T-cell (primary cell): Measurements from ENCODE around the gene GALR2. TPM values are rescaled to one million over a fixed set of nuclear protein-coding genes. Genes with fewer than 3 reads are reported as not detected.

Source experiments
- ATAC-seq, 4 experiments: fragments of 200-7000 bp in 3 of 4; fragments of 150-1000 bp in 1 of 4; cut with Tn5 transposase; replicated peaks in 1 of 4; 1 replicate in 3 of 4; 2 replicates in 1 of 4; pipeline ENCODE4 v1.10.0; 2021; ENCODE audit warnings: moderate library complexity in 3 of 4, mild to moderate bottlenecking in 2 of 4, moderate number of reproducible peaks in 1 of 4
- CTCF ChIA-PET, 2 donors: fragments of 300-600 bp; sonication (Branson Sonifier 250); formaldehyde crosslinking; loops; one replicate each; lab custom pipeline; 2022; ENCODE audit warnings: antibody characterized with exemption in 2 of 2; lab: Charles Lee
- POLR2A ChIA-PET, 2 donors: fragments of 300-600 bp; sonication (Branson Sonifier 250); formaldehyde crosslinking; loops; one replicate each; lab custom pipeline; 2022; ENCODE audit warnings: antibody characterized with exemption in 2 of 2; lab: Charles Lee
- DNase-seq, 35 experiments: peaks; one replicate each; pipeline versions ENCODE4 v3.0.0 to v3.0.0-alpha.2; 2013 to 2023
- H3K27ac ChIP-seq: one replicate; pipeline ENCODE4 v1.5.1; 2013; ENCODE audit warnings: low read length
- H3K27me3 ChIP-seq, 2 experiments: replicated peaks in 1 of 2; 1 replicate in 1 of 2; 2 replicates in 1 of 2; pipeline versions ENCODE4 v1.6.1 to v1.7.0; 2013; ENCODE audit warnings: low read length in 1 of 2, mixed read lengths in 1 of 2; ENCODE audit not compliant: control insufficient read depth in 2 of 2, insufficient read depth in 2 of 2; ENCODE audit errors: extremely low read depth in 1 of 2
- H3K36me3 ChIP-seq, 2 donors: 1 replicate in 1 of 2; 2 replicates in 1 of 2; pipeline versions ENCODE4 v1.6.1 to v1.7.0; 2013; ENCODE audit warnings: low read length in 1 of 2; ENCODE audit not compliant: control insufficient read depth in 2 of 2, insufficient read depth in 1 of 2; ENCODE audit errors: extremely low read depth in 1 of 2
- H3K4me1 ChIP-seq, 2 experiments: 1 replicate in 1 of 2; 2 replicates in 1 of 2; pipeline versions ENCODE4 v1.6.1 to v1.7.0; 2013; ENCODE audit warnings: low read length in 2 of 2, mixed read lengths in 1 of 2; ENCODE audit not compliant: insufficient read depth in 2 of 2, control insufficient read depth in 1 of 2; ENCODE audit errors: extremely low read depth in 1 of 2
- H3K4me3 ChIP-seq, 2 donors: 1 replicate in 1 of 2; 2 replicates in 1 of 2; pipeline versions ENCODE4 v1.5.1 to v1.7.0; 2013; ENCODE audit warnings: mild to moderate bottlenecking in 2 of 2, low read length in 1 of 2, moderate library complexity in 1 of 2; ENCODE audit not compliant: control insufficient read depth in 1 of 2; ENCODE audit errors: extremely low read depth in 1 of 2
- H3K9me3 ChIP-seq: 2 replicates; pipeline ENCODE4 v1.7.0; 2013
- H3K27ac Mint-ChIP-seq, 2 donors: one replicate each; pipeline ENCODE4 v1.8.0; 2020 to 2021; ENCODE audit warnings: mild to moderate bottlenecking in 2 of 2, mixed read lengths in 2 of 2
- H3K27me3 Mint-ChIP-seq, 2 donors: one replicate each; pipeline ENCODE4 v1.8.0; 2021 to 2022; ENCODE audit warnings: mixed read lengths in 2 of 2
- H3K36me3 Mint-ChIP-seq: one replicate; pipeline ENCODE4 v1.8.0; 2021; ENCODE audit warnings: mixed read lengths
- H3K4me1 Mint-ChIP-seq, 3 donors: one replicate each; pipeline ENCODE4 v1.8.0; 2020 to 2022; ENCODE audit warnings: mixed read lengths in 3 of 3, mild to moderate bottlenecking in 1 of 3
- H3K4me3 Mint-ChIP-seq, 3 donors: one replicate each; pipeline ENCODE4 v1.8.0; 2020 to 2022; ENCODE audit warnings: mild to moderate bottlenecking in 3 of 3, mixed read lengths in 3 of 3, moderate library complexity in 3 of 3
- H3K9me3 Mint-ChIP-seq, 3 donors: one replicate each; pipeline ENCODE4 v1.8.0; 2020 to 2022; ENCODE audit warnings: mixed read lengths in 3 of 3
- WGBS: methylation state at CpG from one replicate; pipeline ENCODE4 v1.1.5; 2013; ENCODE audit warnings: missing lambda C conversion rate; ENCODE audit not compliant: insufficient coverage; 5-methylcytosine and 5-hydroxymethylcytosine counted together
- total RNA-seq, 35 experiments: library from RNA in 6 of 35; stranded (reverse) in 6 of 35; fragments of 120-200 nt in 1 of 35; gene quantifications; one replicate each; pipeline versions ENCODE4 v1.2.1 to v1.2.4 and lab custom pipeline; 2013 to 2026

Gene GALR2
- total RNA-seq, 5 donors from 2014 or later (not counting 1 experiment from before 2014, with no cell fraction given), result 0.20 to 1.3 (median 0.73) TPM; not detected in 2

DNA sequence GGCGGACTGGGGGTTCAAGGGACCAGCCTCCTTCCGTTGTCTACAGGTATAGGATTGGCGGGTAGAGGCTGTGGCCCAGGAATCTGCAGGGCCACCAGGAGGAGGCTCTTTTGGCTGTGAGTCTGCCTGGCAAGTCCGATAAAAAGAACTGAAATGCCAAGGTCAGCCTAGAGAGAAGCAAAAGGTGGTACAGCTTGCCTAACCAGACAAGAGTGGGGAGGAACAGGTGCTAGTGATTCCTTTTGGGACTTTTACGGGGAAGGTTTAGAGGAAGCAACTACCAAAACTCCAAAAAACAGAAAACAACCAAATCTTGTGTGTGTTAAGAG is 41.8 kb upstream of the GALR2 start:
- Mint-ChIP-seq H3K27ac (no peak overlapping the region), H3K4me1 (peaks cover 22 to 28% (median 27%) of the 10 kb centered on the region in 3 donors), H3K36me3 (no peaks in the 10 kb centered on the region), H3K4me3 (no peak overlapping the region), H3K9me3 (no peaks in the 10 kb centered on the region), H3K27me3 (no peaks in the 10 kb centered on the region)
- H3K4me3 ChIP-seq, result no peak overlapping the region
- CTCF ChIA-PET, result no interaction called here
- H3K27ac ChIP-seq, result no peak overlapping the region
- H3K4me1 ChIP-seq, result peaks cover 6 to 35% of the 10 kb centered on the region in 2 experiments
- 95% methylated on average over 4 of the region's 5 CpGs for WGBS
- no peaks in the 10 kb centered on the region for H3K27me3 ChIP-seq
- POLR2A ChIA-PET, result no interaction called here
- no peaks in the 10 kb centered on the region for H3K9me3 ChIP-seq
- ATAC-seq, result no peak
- no peaks in the 10 kb centered on the region for H3K36me3 ChIP-seq
- DNase-seq, result no peak

DNA sequence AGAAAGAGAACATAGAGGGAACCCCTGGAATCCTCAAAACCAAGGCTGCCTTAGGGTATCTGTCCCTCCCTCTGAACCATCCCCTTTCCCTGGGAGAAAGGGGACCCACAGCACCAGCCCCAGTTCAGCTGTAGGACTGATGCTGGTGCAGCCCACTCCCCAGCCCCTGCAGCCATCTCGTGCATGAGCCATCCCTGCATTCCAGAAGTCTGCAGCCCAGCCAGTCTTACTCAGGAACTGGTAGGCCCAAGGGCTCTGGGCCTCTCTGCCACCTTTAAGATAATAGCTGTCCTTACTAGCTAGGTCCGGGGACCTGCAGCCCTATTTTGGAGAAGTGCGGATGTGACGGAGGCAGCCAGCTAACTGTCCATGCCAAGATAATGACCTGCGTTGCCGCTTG is 41.4 kb upstream of the GALR2 start:
- no peak overlapping the region for H3K4me3 Mint-ChIP-seq
- Histone ChIP-seq H3K27me3 (no peaks in the 10 kb centered on the region), H3K27ac (no peak overlapping the region), H3K4me3 (no peak overlapping the region), H3K36me3 (no peaks in the 10 kb centered on the region), H3K4me1 (peaks cover 6 to 34% of the 10 kb centered on the region in 2 experiments), H3K9me3 (no peaks in the 10 kb centered on the region)
- ATAC-seq, result no peak
- no peaks in the 10 kb centered on the region for H3K27me3 Mint-ChIP-seq
- no peak overlapping the region for H3K27ac Mint-ChIP-seq
- DNase-seq, result no peak
- no peaks in the 10 kb centered on the region for H3K9me3 Mint-ChIP-seq
- WGBS, result 97% methylated on average over 5 of the region's 6 CpGs
- peaks cover 22 to 28% (median 27%) of the 10 kb centered on the region in 3 donors for H3K4me1 Mint-ChIP-seq
- ChIA-PET POLR2A (no interaction called here), CTCF (no interaction called here)
- H3K36me3 Mint-ChIP-seq, result no peaks in the 10 kb centered on the region

- Mint-ChIP-seq H3K9me3 (no peaks in the 10 kb centered on the region), H3K27ac (no peak overlapping the region), H3K27me3 (no peaks in the 10 kb centered on the region), H3K4me1 (peaks cover 9 to 18% (median 11%) of the 10 kb centered on the region in 3 donors), H3K36me3 (peaks cover 12% of the 10 kb centered on the region), H3K4me3 (no peak overlapping the region)
- Histone ChIP-seq H3K27me3 (no peaks in the 10 kb centered on the region), H3K9me3 (no peaks in the 10 kb centered on the region), H3K4me1 (peaks cover 2 to 18% of the 10 kb centered on the region in 2 experiments), H3K36me3 (peaks cover 0 to 15% of the 10 kb centered on the region in 2 donors), H3K27ac (no peak overlapping the region), H3K4me3 (no peak overlapping the region)
- POLR2A ChIA-PET, result no interaction called here
- WGBS, result 89% methylated on average over 8 of the region's 13 CpGs
- ATAC-seq (no peak), DNase-seq (no peak)
- CTCF ChIA-PET, result interaction anchor here in 1 of 2 donors (1.0 kb wide), 1 partner anchor 203 kb away, joined by 3 read pairs; no protein-coding TSS in a partner anchor
Observed at GRCh38 chr17:76034428-76035350, 39.9 kb upstream of the GALR2 start.

DNA sequence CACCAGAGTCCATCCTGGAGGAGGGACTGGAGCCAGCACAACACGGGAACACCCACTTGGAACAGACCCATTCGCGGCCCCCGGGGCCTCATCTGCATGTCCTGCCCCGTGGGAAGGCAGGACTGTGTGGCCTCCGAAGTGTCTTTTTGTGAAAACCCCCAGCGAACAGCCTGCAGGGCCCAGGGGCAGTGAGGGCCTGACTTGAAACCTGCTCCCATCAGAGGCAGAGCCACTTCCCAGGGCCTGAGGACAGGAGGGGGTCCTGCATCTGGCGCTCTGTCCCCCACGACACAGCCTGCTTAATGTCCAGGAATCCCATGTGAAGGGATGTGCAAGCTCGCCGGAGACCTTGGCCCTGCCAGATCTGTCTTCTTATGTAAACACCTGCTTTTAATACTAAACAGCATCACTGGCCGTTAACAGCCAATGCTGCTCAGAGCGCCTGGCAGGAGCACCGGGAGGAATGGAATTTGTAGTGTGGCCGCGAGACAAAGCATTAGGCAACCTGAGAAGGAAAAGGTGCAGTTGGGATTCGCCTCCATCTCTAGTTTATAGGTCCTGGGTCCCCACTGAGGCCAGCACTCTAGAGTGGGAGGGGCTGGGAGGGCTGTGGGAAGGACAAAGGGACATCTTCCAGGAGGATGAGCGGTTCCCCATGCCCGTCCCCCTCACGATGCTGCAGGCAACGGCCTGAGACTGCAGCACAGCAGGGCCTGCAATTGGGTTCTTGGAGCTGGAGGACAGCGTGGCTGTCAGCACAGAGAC is 37.9 kb upstream of the GALR2 start:
- Mint-ChIP-seq H3K9me3 (no peaks in the 10 kb centered on the region), H3K27ac (peak overlapping the region in 1 of 2 donors; percentile 1), H3K27me3 (no peaks in the 10 kb centered on the region), H3K4me1 (peaks cover 2 to 14% (median 5%) of the 10 kb centered on the region in 3 donors), H3K4me3 (no peak overlapping the region), H3K36me3 (peaks cover 26% of the 10 kb centered on the region)
- CTCF ChIA-PET, result no interaction called here
- no peak overlapping the region for H3K27ac ChIP-seq
- WGBS, result 97% methylated on average over 19 of the region's 22 CpGs
- peaks cover 10 to 35% of the 10 kb centered on the region in 2 donors for H3K36me3 ChIP-seq
- no peaks in the 10 kb centered on the region for H3K27me3 ChIP-seq
- H3K9me3 ChIP-seq, result no peaks in the 10 kb centered on the region
- POLR2A ChIA-PET, result no interaction called here
- peak in 1 of 4 experiments; percentile 28 for ATAC-seq
- H3K4me1 ChIP-seq, result peaks cover 0 to 3% of the 10 kb centered on the region in 2 experiments
- no peak for DNase-seq
- no peak overlapping the region for H3K4me3 ChIP-seq

GRCh38 chr17:76038050-76038449 is 36.5 kb upstream of the GALR2 start:
- Mint-ChIP-seq H3K4me3 (no peak overlapping the region), H3K27ac (peak overlapping the region; percentile 6 to 69), H3K9me3 (no peaks in the 10 kb centered on the region), H3K4me1 (peaks cover 2 to 14% (median 5%) of the 10 kb centered on the region in 3 donors), H3K36me3 (peaks cover 28% of the 10 kb centered on the region), H3K27me3 (no peaks in the 10 kb centered on the region)
- POLR2A ChIA-PET, result interaction anchor here in 1 of 2 donors (0.6 kb wide), 1 partner anchor 338 kb away, joined by 4 read pairs; no protein-coding TSS in a partner anchor
- H3K9me3 ChIP-seq, result no peaks in the 10 kb centered on the region
- no peaks in the 10 kb centered on the region for H3K4me1 ChIP-seq
- no peak overlapping the region for H3K27ac ChIP-seq
- ATAC-seq (no peak), DNase-seq (no peak)
- no peaks in the 10 kb centered on the region for H3K27me3 ChIP-seq
- no peak overlapping the region for H3K4me3 ChIP-seq
- CTCF ChIA-PET, result no interaction called here
- H3K36me3 ChIP-seq, result peaks cover 16 to 45% of the 10 kb centered on the region in 2 donors
- 89% methylated on average over 3 of the region's 3 CpGs for WGBS

DNA sequence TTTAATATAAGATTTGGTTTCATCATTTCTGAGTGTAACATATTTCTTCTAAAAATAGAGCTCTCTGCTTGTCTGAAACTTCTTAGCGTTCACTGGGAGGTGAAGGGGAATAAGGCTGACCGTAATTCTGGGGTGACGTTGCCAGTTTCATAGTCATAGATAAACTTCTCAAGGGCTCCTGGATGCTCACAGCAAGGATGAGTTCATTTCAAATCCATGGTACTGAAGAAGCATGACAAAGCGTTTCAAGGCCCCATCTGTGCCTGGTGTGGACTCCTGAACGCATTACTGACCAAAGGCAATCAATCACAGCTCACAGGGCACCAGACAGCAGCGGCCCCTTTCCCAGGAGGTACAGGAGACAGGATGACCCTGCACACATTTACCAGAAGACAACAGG is 35.5 kb upstream of the GALR2 start:
- H3K4me3 ChIP-seq, result no peak overlapping the region
- WGBS, result 94% methylated on average over 6 of the region's 6 CpGs
- no peak overlapping the region for H3K27ac ChIP-seq
- H3K36me3 ChIP-seq, result peaks cover 25 to 56% of the 10 kb centered on the region in 2 donors
- POLR2A ChIA-PET, result no interaction called here
- no peak overlapping the region for H3K27ac Mint-ChIP-seq
- DNase-seq (no peak), ATAC-seq (no peak)
- no peaks in the 10 kb centered on the region for H3K9me3 Mint-ChIP-seq
- no peaks in the 10 kb centered on the region for H3K4me1 ChIP-seq
- H3K9me3 ChIP-seq, result no peaks in the 10 kb centered on the region
- no peaks in the 10 kb centered on the region for H3K27me3 ChIP-seq
- peaks cover 39% of the 10 kb centered on the region for H3K36me3 Mint-ChIP-seq
- CTCF ChIA-PET, result no interaction called here
- H3K4me1 Mint-ChIP-seq, result peaks cover 2 to 9% (median 5%) of the 10 kb centered on the region in 3 donors
- H3K4me3 Mint-ChIP-seq, result no peak overlapping the region
- H3K27me3 Mint-ChIP-seq, result no peaks in the 10 kb centered on the region
